Globus pallidus (tissue), 1 donor: Measurements from ENCODE around the gene ANO3.
A peak's percentile ranks its signal among the peaks of the same experiment; 100 is the strongest.
"Not testable (repeated sequence)": the region's sequence is repeated elsewhere in the genome, so short reads cannot be mapped to it uniquely, and the experiment has no call there.

Source experiments
- DNase-seq: peaks from one replicate; pipeline ENCODE4 v3.0.0-alpha.2; 2015; ENCODE audit warnings: low spot score

The ANO3 gene

DNA sequence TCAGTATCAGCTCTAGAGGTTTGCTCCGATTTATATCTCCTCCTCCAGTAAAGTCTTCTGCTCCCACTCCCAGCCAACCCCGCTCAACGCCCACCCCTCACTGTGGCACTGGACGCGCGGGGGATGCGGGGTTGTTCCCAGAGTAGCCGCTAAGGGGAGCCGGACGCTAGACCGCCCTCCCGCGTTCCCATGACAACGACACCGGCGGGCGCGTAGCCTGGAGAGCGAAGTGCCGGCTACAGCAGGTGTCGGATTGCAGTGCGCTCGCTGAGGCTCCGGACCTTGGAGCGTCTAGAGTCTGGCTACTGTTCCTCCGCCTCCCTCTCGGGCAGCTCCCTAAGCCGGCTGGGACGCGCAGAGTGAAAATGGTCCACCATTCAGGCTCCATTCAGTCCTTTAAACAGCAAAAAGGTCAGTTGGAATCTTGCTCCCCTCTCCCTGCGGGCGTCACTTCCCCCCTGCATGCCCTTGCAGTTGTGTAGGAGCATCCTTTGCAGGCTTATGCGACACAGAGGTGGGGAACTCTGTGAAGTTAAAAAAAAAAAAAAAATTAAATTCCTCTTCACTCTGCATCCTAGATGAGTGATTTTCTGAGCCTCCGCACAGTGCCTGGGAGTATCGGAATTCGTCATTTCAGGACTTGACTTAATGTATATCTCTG lies at the start of gene ANO3:
Gene ANO3, plus strand, starts transcription at position 220 of the 661 bp plus-strand sequence. Its CDS starts 146 bp downstream, at position 366.
- DNase-seq = peak; percentile 33

DNA sequence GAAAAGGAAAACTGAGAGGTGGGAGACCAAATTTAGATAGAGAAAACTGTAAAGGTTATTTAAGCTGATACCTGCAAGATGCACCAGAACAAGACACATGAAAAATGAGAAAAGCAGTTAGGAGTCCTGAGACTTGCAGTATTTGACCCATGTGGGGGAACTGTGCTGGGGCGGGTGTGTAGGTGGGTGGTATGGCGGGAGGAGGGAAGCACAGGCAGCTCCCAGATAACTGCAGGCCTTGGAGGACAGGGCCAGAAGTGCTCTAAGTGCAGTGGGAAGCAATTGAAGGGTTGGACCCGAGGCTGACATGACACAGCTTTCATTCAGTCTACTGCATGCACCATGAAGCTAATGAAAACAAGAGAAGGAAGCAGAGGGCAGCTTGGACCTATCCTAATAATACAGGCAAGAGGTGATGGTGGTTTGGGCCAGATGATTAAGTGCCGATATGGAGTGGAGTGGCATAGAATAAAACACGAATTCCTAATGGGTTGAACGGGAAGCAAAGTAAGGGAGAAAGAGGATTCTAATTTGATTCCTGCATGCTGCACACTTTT lies 48.0 kb upstream of the ANO3 start:
- no peak for DNase-seq

DNA sequence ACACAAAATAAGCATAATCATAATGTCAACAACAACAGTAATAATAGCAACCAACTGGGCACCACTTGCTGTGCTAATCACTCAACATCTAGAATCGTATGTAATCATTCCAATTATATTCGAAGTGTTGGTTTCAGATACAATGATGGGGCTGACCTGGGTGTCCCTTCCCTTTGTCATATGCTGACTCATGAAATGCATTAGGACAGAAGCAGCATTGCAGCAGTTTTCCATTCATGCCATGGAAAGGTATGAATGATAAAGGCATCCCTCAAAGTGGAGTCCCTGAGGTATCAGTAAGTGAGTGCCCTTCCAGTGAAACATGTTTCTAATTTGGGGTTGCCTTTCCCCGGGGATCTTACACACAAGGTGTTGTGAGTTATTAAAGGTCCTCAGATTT lies 46.3 kb upstream of the ANO3 start:
- no peak for DNase-seq

DNA sequence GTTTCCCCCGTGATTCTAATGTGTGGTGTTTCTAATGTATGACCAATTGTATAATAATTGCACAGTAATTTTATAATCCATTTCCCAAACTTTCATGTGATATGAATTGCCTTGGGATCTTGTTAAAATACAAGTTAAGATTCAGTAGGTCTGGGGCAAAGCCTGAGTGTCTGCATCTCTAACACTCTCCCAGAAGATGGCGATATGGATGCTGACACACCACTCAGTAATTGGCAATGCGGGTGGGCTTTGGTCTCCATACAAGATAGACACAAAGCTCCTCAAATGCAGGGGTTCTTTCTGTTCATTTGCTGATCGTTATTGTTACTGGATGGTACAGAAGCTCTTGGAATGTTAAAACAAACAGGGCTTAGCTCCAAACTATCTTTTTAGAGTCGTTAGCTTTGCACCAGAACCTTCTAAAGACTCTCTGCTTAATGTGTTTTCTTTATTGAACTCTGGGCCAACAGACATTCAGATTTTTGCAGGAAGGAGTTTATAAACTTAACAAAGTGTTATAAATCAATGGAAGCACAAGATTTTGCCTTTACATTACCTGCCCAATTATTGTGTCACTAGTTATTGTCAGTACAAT lies 45.4 kb upstream of the ANO3 start:
- no peak for DNase-seq

GRCh38 chr11:26287067-26287518 lies 44.8 kb upstream of the ANO3 start:
- no peak for DNase-seq

DNA sequence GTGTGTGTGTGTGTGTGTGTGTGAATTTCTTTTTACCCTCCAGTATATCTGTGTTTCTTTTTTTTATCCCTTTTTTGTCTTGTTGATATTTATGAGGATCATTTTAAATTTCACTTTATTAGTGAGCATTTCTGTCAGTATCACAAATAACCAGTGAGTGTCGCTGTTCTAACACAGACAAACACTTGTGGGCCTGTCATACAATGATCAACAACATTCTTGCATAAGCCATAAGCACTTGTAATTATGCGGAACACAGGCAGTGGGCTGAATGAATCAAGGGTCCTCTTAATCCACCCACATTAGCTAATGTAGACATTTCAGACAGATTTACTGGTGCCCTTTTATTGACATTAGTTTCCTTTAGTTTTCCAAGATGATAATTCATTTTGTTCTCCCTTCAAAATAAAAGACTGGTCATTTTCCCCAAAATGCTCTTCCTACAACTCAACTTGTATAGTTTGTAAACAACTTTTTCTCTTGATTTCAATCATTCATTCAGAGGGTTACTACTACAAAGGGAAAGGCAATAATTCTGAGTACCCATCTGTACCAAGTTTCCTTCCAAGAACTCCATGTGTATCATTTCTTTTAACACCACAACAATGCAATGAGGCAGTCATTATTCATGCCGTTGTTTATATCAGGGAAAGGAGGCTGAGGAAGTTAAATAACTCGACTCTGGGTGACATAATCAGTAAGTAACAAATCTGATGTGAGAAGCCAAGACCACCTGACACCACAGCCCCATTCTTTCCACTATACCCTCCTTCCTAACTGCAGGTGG lies 34.5 kb upstream of the ANO3 start:
- DNase-seq = peak; percentile 46

DNA sequence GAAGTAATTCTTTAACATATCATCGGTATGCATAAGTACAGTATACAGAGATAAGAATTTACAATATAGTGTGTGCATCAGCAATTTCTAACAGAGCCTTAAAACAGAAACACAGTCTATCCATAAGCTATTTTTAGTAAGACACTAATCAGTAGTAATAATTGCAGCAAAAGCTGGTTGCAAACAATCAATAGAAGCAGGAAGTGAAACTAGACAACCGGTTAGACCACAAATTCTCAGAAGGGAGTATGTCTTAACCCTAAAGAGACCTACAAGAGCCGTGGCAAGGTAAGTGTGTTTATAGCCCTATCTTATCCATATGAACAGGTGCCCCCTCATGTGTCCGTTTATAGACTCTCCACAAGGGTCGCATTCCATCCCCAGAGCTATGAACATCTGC lies 15.6 kb upstream of the ANO3 start:
- DNase-seq = not testable (repeated sequence)

DNA sequence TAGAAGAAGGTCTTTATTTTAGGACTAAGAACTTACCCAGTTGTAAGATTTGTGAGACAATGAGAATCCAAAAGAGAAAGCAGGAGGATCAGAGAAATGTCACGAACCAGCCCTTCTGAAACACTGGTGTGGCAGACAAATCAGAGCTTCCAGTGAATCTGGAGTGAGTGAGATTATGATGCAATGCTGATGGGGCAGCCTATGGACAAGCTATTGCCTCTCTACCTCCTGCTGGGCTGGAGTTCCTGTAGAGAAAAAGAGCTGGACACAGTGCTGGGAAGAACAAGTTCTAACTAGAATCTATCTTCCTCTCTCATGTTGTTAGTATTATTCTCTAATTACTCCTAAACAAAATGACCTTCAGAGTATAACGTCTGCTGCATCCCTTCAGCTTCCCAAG lies 12.0 kb upstream of the ANO3 start:
- DNase-seq = no peak

GRCh38 chr11:26321516-26321915 lies 10.4 kb upstream of the ANO3 start:
- no peak for DNase-seq

GRCh38 chr11:26322335-26323067 lies 9.4 kb upstream of the ANO3 start:
- no peak for DNase-seq

- no peak for DNase-seq
Measured at GRCh38 chr11:26323837-26324236, 8.1 kb upstream of the ANO3 start.

- DNase-seq = no peak
Measured at GRCh38 chr11:26324270-26324669, 7.7 kb upstream of the ANO3 start.

GRCh38 chr11:26326793-26327400 lies 5.0 kb upstream of the ANO3 start:
- DNase-seq = no peak

GRCh38 chr11:26329206-26329605 lies 2.7 kb upstream of the ANO3 start:
- no peak for DNase-seq

DNA sequence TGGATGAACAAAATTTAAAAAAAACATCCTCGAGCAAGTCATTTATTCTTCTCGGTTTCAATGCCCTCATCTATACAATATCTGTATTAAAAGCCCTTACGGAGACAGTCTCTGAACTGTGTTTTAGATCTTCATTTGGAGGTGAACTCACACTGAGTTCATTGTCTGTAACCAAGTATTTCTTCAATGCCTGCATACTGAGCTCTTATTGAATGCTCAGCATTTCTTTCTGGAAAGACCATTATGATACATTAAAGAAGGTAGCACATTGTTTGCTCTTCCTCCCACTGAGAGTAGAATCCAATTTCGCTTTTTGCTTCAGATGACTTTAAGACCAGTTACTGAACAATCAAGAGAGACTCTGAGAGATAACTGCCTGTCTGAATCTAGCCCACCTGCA lies 1.7 kb upstream of the ANO3 start:
- no peak for DNase-seq

DNA sequence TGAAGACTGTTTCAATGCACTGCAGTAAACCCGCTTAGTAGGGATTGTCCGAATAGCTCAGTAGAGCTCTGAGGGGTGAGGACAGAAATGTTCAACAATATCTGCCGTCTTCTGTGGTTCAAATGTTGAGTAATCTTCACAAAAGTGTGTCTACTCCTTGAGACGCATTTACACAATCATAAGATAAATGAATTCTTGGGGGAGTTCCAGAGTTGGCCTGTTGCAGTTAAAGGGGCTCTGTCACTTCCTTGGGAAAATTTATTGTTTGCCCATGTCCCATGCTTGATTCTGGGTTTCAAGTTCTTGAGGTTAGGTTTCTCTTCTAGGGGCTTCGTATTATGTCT lies 614 bp downstream of the ANO3 start:
- no peak for DNase-seq

DNA sequence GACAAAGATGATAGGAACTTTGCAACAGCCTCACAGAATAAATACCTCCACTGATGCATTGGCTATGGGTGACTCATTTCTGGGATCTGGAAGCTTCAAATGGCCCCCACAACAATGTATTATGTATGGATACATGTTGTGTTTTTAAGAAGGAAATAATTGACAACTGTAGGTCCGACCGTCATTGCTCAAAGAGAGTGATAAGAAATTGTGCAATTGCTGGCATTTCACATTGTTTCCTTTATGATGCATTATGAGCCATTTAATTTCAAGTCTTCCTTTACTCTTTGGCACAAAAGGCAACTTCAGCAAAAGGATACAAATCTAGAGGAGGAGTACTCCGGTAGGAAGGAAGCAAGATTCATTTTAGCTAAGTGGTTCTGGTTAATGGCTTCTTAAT lies 2.0 kb downstream of the ANO3 start:
- DNase-seq = no peak

DNA sequence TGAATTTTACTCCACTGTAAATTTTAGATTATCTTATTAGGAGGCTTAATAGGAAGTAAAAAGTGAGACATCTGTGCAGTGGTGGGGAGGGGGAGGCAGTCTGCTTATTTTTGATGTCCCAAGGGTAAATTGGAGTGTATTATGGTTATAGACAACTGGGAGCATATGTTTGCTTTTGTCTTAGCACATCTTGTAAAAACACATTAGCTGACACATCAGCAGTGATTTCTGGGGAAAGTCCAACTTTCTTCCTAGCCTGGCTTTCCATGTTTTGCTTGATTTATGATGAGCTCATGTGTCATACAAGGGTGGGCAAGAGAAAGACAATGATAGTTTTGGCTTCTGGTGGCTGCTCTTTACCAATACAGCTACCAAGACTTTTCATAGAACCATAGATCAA lies 4.0 kb downstream of the ANO3 start:
- DNase-seq = no peak

- DNase-seq = no peak
Measured at GRCh38 chr11:26344647-26345046, 12.7 kb downstream of the ANO3 start.

- DNase-seq = no peak
Measured at GRCh38 chr11:26348776-26349175, 16.8 kb downstream of the ANO3 start.

DNA sequence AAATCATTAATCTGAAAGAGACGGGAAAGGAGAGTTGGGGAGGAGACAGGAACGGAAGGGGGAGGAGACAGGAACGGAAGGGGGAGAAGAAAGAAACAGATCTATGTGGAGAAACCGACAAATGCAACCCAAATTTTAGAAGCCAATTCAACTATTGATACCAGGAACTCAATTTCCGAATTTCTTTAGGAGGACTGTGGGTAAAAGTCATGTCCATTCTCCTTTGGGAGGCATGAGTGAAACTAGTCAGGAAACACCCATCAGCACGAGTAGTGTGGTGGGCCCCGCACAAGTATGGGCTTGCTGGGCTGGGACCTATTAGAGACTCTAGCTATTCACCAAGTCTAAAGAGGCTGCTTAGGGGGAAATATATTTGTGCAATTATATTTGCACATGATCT lies 18.1 kb downstream of the ANO3 start:
- DNase-seq = no peak

- no peak for DNase-seq
Measured at GRCh38 chr11:26353010-26353409, 21.1 kb downstream of the ANO3 start.
